SU-DHL-6 (cell line): ENCODE data around the gene CREB1.

Experiments
- EZH2phosphoT487 ChIP-seq: fragments of 200-600 bp; sonication (generic), shearing (Covaris generic); conservative IDR thresholded peaks from 2 replicates; pipeline ENCODE4 v1.6.1; 2018; ENCODE audit warnings: mild to moderate bottlenecking, antibody characterized with exemption, low read length, moderate library complexity, mixed read lengths
- TF ChIP-seq, protein P1 (sequence below): fragments of 200-600 bp; sonication (generic); IDR thresholded peaks from one replicate; pipeline ENCODE4 v1.5.1; 2017; ENCODE audit warnings: antibody characterized with exemption, mild to moderate bottlenecking, low read length, moderate library complexity; ENCODE audit not compliant: insufficient read depth, poor library complexity, severe bottlenecking

DNA sequence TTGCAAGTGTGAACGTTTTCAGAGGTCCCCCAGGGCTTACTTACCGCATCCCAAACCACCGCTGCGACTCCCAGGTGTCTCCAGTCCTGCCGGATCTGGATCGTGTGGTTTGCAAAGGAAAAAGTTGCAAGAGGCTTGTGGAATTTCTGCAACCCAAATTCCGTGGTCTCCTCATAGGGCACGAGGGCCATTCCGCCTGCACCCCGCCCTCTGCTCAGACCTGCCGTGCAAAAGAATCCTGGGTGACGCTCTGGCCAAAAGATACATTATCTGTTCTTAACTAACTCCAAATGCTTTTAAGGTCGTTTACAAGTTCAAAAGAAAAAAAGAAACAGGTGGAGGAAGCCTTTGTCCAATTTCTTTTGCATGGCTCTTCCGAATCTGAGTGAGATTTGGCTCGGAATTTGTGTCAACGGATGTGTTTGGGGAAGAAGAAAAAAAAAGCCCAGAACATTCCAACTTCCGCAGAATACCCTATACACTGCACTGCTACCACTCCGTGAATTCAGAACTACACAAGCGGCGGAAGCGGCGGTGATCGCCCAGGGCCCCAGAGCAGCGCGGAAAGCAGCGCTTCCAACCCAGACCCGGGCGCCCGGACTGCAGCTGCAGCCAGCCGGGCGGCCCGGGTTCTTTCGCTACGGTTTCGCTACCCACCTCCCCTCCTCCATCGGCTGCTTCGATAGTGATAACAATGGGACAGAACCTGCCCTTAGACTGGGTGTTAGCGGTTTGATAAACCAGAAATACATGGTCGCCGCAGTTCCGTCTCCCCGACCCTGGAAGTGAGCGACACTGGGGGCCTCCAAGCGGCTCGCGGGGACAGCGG lies 94.6 kb downstream of the CREB1 start:
- TF ChIP-seq, protein P1, sequence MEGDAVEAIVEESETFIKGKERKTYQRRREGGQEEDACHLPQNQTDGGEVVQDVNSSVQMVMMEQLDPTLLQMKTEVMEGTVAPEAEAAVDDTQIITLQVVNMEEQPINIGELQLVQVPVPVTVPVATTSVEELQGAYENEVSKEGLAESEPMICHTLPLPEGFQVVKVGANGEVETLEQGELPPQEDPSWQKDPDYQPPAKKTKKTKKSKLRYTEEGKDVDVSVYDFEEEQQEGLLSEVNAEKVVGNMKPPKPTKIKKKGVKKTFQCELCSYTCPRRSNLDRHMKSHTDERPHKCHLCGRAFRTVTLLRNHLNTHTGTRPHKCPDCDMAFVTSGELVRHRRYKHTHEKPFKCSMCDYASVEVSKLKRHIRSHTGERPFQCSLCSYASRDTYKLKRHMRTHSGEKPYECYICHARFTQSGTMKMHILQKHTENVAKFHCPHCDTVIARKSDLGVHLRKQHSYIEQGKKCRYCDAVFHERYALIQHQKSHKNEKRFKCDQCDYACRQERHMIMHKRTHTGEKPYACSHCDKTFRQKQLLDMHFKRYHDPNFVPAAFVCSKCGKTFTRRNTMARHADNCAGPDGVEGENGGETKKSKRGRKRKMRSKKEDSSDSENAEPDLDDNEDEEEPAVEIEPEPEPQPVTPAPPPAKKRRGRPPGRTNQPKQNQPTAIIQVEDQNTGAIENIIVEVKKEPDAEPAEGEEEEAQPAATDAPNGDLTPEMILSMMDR: no peak
- no peak for TF ChIP-seq EZH2phosphoT487
